ENCODE data around the gene KRT82. TPM values are rescaled to one million over a fixed set of nuclear protein-coding genes. Genes with fewer than 3 reads are reported as not detected.

Gene KRT82
- total RNA-seq, 5 donors from 2014 or later (not counting 1 experiment from before 2014, with no cell fraction given), result not detected

DNA sequence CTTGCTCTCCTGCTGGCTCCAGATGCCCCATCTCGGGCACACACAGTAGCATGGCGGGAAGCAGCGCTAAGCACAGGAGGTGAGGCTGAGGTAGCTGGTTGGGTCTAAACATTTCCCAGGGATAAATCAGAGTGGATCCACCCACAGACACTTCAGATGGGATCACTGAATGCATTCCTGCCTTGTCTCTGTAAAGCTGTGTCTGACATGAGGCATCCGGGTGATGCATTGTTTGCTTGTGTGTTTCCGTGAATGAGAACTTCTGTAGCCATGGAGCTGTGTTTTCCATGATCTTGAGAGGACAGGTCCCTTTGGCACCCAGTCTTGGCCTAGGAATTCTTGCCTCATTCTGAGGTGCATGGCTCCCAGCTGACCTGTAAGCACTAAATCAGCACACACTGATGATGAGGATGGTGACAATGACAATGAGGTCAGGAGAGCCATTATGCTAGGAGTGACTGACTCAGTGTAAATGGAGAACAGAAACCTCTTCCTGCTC is 34.7 kb upstream of the KRT82 start:
- DNase-seq (no peak), ATAC-seq (replicated peaks in 1 of 4) (no peak)
- peaks cover 9 to 42% of the 10 kb centered on the region in 2 experiments for H3K27me3 ChIP-seq (replicated peaks in 1 of 2; ENCODE audit: control insufficient read depth in 2 of 2, extremely low read depth in 1 of 2, insufficient read depth in 2 of 2, low read length in 1 of 2)
- 95% methylated on average over 2 of the region's 5 CpGs for WGBS (ENCODE audit: insufficient coverage)
- no peaks in the 10 kb centered on the region for H3K9me3 ChIP-seq
- H3K27ac ChIP-seq (ENCODE audit: low read length), result no peak overlapping the region
- no peaks in the 10 kb centered on the region for H3K36me3 Mint-ChIP-seq
- ChIA-PET POLR2A (no interaction called here), CTCF (no interaction called here)
- H3K27ac Mint-ChIP-seq, result no peak overlapping the region
- H3K4me3 ChIP-seq (ENCODE audit: control insufficient read depth in 1 of 2, extremely low read depth in 1 of 2, low read length in 1 of 2), result no peak overlapping the region
- no peaks in the 10 kb centered on the region for H3K4me1 ChIP-seq (ENCODE audit: control insufficient read depth in 1 of 2, extremely low read depth in 1 of 2, insufficient read depth in 2 of 2, low read length in 2 of 2)
- no peak overlapping the region for H3K4me3 Mint-ChIP-seq
- no peaks in the 10 kb centered on the region for H3K4me1 Mint-ChIP-seq
- H3K36me3 ChIP-seq (ENCODE audit: control insufficient read depth in 2 of 2, extremely low read depth in 1 of 2, insufficient read depth in 1 of 2, low read length in 1 of 2), result no peaks in the 10 kb centered on the region
- peaks cover 38 to 44% of the 10 kb centered on the region in 2 donors for H3K27me3 Mint-ChIP-seq
- H3K9me3 Mint-ChIP-seq, result no peaks in the 10 kb centered on the region

DNA sequence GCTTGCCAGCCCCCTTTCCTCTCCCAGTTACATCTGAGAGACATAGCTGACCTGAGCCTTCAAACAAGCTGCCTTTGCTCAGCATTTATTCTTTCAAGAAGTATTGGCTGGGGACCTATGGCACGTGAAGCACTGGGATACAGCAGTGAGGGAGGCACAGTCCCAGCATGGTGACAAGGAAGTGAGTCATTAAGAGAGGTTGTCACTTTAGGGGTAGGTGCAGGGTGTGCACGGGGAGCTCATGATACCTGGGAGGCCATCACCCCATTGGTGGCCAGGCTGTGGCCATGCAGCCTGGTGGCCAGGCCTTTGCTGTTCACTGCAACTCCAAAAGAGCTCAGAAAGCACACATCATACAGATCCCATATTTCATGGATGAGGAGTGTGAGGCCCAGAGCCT is 33.7 kb upstream of the KRT82 start:
- Mint-ChIP-seq H3K4me1 (no peaks in the 10 kb centered on the region), H3K36me3 (no peaks in the 10 kb centered on the region), H3K27me3 (peaks cover 42 to 45% of the 10 kb centered on the region in 2 donors), H3K4me3 (no peak overlapping the region), H3K27ac (no peak overlapping the region), H3K9me3 (no peaks in the 10 kb centered on the region)
- Histone ChIP-seq H3K27ac (ENCODE audit: low read length) (no peak overlapping the region), H3K4me3 (ENCODE audit: control insufficient read depth in 1 of 2, extremely low read depth in 1 of 2, low read length in 1 of 2) (no peak overlapping the region), H3K4me1 (ENCODE audit: control insufficient read depth in 1 of 2, extremely low read depth in 1 of 2, insufficient read depth in 2 of 2, low read length in 2 of 2) (no peaks in the 10 kb centered on the region), H3K36me3 (ENCODE audit: control insufficient read depth in 2 of 2, extremely low read depth in 1 of 2, insufficient read depth in 1 of 2, low read length in 1 of 2) (no peaks in the 10 kb centered on the region), H3K9me3 (no peaks in the 10 kb centered on the region), H3K27me3 (replicated peaks in 1 of 2; ENCODE audit: control insufficient read depth in 2 of 2, extremely low read depth in 1 of 2, insufficient read depth in 2 of 2, low read length in 1 of 2) (peaks cover 9 to 40% of the 10 kb centered on the region in 2 experiments)
- ATAC-seq (replicated peaks in 1 of 4) (no peak), DNase-seq (no peak)
- CTCF ChIA-PET, result interaction anchor here in 1 of 2 donors (1.1 kb wide), 1 partner anchor 13 kb away, joined by 3 read pairs; no protein-coding TSS in a partner anchor
- 27% methylated on average over 1 of the region's 2 CpGs for WGBS (ENCODE audit: insufficient coverage)
- POLR2A ChIA-PET, result no interaction called here

DNA sequence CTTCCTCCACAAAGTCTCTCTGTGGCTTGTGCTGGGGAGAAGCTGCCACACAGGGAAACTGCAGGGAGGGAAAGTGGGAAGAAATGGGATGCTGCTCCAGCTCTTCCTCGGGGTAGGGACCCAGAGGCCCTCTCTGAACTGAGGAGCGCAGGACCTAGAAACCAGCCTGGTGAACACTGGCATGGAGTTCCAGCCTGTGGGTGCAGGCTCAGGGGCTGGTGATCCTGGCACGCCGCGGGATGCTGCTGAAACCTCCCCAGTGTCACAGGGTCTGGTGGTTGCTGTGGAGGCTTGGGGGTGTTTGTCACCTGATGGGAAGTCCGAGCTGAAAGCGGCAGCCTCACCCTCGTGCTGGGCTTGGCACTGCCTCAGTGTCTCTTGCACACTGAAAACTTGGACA is 33.3 kb upstream of the KRT82 start:
- ATAC-seq (replicated peaks in 1 of 4) (no peak), DNase-seq (no peak)
- no peak overlapping the region for H3K27ac Mint-ChIP-seq
- H3K9me3 Mint-ChIP-seq, result no peaks in the 10 kb centered on the region
- H3K36me3 Mint-ChIP-seq, result no peaks in the 10 kb centered on the region
- peaks cover 10 to 40% of the 10 kb centered on the region in 2 experiments for H3K27me3 ChIP-seq (replicated peaks in 1 of 2; ENCODE audit: control insufficient read depth in 2 of 2, extremely low read depth in 1 of 2, insufficient read depth in 2 of 2, low read length in 1 of 2)
- H3K9me3 ChIP-seq, result no peaks in the 10 kb centered on the region
- 69% methylated on average over 7 of the region's 8 CpGs for WGBS (ENCODE audit: insufficient coverage)
- H3K4me1 Mint-ChIP-seq, result no peaks in the 10 kb centered on the region
- no peak overlapping the region for H3K27ac ChIP-seq (ENCODE audit: low read length)
- no peaks in the 10 kb centered on the region for H3K36me3 ChIP-seq (ENCODE audit: control insufficient read depth in 2 of 2, extremely low read depth in 1 of 2, insufficient read depth in 1 of 2, low read length in 1 of 2)
- H3K4me1 ChIP-seq (ENCODE audit: control insufficient read depth in 1 of 2, extremely low read depth in 1 of 2, insufficient read depth in 2 of 2, low read length in 2 of 2), result no peaks in the 10 kb centered on the region
- POLR2A ChIA-PET, result no interaction called here
- CTCF ChIA-PET, result interaction anchor here in 1 of 2 donors (1.1 kb wide), 1 partner anchor 14 kb away, joined by 3 read pairs; no protein-coding TSS in a partner anchor
- H3K4me3 ChIP-seq (ENCODE audit: control insufficient read depth in 1 of 2, extremely low read depth in 1 of 2, low read length in 1 of 2), result no peak overlapping the region
- no peak overlapping the region for H3K4me3 Mint-ChIP-seq
- H3K27me3 Mint-ChIP-seq, result peaks cover 44 to 49% of the 10 kb centered on the region in 2 donors

DNA sequence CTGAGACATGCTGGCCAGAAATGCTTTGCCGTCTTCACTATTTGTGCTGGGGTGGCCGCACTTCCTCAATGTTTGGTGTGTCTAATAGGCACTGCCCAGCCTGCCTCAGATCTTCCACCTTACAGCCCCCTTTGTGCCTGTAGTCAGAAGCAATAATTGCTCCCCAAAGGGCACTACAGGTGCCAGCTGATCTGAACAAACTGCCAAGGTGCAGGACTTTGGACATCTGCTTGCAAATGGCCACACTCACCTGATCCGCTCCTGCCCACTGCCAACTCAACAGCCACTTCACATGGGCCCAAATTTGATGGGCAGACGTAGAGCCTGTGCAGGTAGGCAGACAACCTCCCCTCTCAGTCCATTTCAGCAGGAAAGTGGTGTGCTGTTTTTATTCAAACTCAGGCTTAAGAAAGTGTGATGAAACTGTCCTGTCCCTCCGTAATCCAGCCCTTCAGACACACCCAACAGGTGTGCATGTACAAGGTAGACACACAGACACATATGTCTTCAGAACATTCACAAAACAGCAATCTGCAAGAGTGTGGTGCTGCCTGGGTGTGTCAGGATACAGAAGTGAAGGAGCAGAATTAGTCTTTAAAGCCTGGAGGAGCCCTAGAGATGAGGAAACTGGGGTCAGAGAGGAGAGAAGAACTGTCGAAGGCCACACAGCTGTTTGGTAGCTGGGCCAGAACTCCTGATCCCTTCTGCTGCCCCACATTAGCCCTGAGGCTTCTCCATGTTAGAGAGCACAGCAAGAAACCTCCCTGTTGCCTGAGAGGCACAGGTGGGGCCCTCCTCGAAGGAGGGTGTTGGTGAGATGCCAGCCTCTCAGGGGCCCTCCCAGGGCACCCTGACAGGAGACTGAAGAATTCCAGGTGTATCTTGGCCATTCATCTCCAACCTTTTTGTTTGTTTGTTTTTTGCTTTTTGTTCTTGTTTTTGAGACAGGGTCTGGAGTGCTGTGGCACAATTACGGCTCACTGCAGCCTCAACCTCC is 32.5 kb upstream of the KRT82 start:
- POLR2A ChIA-PET, result no interaction called here
- H3K9me3 ChIP-seq, result no peaks in the 10 kb centered on the region
- peaks cover 40 to 49% of the 10 kb centered on the region in 2 donors for H3K27me3 Mint-ChIP-seq
- H3K36me3 ChIP-seq (ENCODE audit: control insufficient read depth in 2 of 2, extremely low read depth in 1 of 2, insufficient read depth in 1 of 2, low read length in 1 of 2), result no peaks in the 10 kb centered on the region
- no peaks in the 10 kb centered on the region for H3K4me1 ChIP-seq (ENCODE audit: control insufficient read depth in 1 of 2, extremely low read depth in 1 of 2, insufficient read depth in 2 of 2, low read length in 2 of 2)
- H3K27ac Mint-ChIP-seq, result no peak overlapping the region
- WGBS (ENCODE audit: insufficient coverage), result 65% methylated on average over 4 of the region's 8 CpGs
- H3K9me3 Mint-ChIP-seq, result no peaks in the 10 kb centered on the region
- ATAC-seq (replicated peaks in 1 of 4) (no peak), DNase-seq (no peak)
- no peak overlapping the region for H3K27ac ChIP-seq (ENCODE audit: low read length)
- H3K4me3 ChIP-seq (ENCODE audit: control insufficient read depth in 1 of 2, extremely low read depth in 1 of 2, low read length in 1 of 2), result no peak overlapping the region
- H3K36me3 Mint-ChIP-seq, result no peaks in the 10 kb centered on the region
- H3K27me3 ChIP-seq (replicated peaks in 1 of 2; ENCODE audit: control insufficient read depth in 2 of 2, extremely low read depth in 1 of 2, insufficient read depth in 2 of 2, low read length in 1 of 2), result peaks cover 10 to 40% of the 10 kb centered on the region in 2 experiments
- H3K4me3 Mint-ChIP-seq, result no peak overlapping the region
- no peaks in the 10 kb centered on the region for H3K4me1 Mint-ChIP-seq
- CTCF ChIA-PET, result interaction anchor here in 1 of 2 donors (1.1 kb wide), 1 partner anchor 15 kb away, joined by 3 read pairs; no protein-coding TSS in a partner anchor

DNA sequence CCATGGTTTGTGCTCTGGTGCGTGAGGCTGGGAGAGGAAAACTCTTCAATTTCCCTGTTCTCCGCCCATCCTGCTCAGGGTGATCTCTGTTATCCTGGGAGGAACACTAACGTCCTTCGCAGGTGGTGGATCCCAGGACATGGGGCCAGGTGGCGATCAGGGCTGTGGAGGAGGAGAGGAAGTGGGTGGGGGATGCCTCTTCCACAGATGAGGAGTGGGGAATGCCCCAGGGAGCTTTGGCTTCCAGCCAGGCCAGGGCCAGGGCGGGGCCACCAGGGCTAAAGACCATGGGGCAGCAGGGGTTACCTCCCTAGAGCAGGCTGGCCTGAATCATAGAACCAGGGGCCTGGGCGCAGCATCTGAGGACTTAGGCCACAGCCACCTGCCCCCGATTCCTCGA is 31.4 kb upstream of the KRT82 start:
- Histone ChIP-seq H3K4me3 (ENCODE audit: control insufficient read depth in 1 of 2, extremely low read depth in 1 of 2, low read length in 1 of 2) (no peak overlapping the region), H3K9me3 (no peaks in the 10 kb centered on the region), H3K27me3 (replicated peaks in 1 of 2; ENCODE audit: control insufficient read depth in 2 of 2, extremely low read depth in 1 of 2, insufficient read depth in 2 of 2, low read length in 1 of 2) (peaks cover 6 to 42% of the 10 kb centered on the region in 2 experiments), H3K27ac (ENCODE audit: low read length) (no peak overlapping the region), H3K36me3 (ENCODE audit: control insufficient read depth in 2 of 2, extremely low read depth in 1 of 2, insufficient read depth in 1 of 2, low read length in 1 of 2) (no peaks in the 10 kb centered on the region), H3K4me1 (ENCODE audit: control insufficient read depth in 1 of 2, extremely low read depth in 1 of 2, insufficient read depth in 2 of 2, low read length in 2 of 2) (no peaks in the 10 kb centered on the region)
- Mint-ChIP-seq H3K27ac (no peak overlapping the region), H3K4me1 (no peaks in the 10 kb centered on the region), H3K4me3 (no peak overlapping the region), H3K9me3 (no peaks in the 10 kb centered on the region), H3K36me3 (no peaks in the 10 kb centered on the region), H3K27me3 (peaks cover 38 to 46% of the 10 kb centered on the region in 2 donors)
- DNase-seq (no peak), ATAC-seq (replicated peaks in 1 of 4) (no peak)
- ChIA-PET CTCF (no interaction called here), POLR2A (no interaction called here)
- whole genome bisulfite sequencing (ENCODE audit: insufficient coverage), result 78% methylated on average over 5 of the region's 9 CpGs

DNA sequence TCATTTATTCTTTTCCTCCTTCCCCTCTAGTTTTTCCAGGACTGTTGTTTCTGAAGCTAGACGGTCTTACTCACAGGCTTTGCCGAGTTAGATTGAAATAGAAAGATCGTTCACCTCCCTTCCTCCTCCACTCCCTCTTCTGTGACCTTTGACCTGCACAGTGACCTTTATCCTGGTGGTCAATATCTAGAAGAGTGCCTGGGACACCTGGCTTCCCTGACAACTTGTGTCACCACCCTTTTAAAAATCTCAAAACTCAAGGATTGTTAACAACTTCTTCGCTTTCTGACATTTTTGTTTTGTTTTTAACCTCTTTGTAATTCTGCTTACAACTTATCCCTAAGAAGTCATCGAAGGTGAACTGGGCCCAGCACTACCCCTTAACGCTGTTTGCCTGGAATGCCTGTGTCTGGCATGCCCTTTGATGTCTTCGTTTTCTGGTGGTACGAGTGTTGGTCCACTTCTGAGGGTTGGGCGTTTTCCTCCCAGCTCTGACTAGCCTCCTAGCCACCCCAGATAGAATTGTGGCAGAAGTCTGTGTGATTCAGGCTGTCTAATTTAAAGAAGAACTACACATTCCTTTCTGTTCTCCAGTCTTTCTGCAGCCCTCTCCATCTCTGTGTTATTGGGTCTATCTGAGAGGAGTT is 30.8 kb upstream of the KRT82 start:
- Mint-ChIP-seq H3K9me3 (no peaks in the 10 kb centered on the region), H3K27me3 (peaks cover 36 to 44% of the 10 kb centered on the region in 2 donors), H3K4me3 (no peak overlapping the region), H3K4me1 (no peaks in the 10 kb centered on the region), H3K27ac (no peak overlapping the region), H3K36me3 (no peaks in the 10 kb centered on the region)
- H3K4me3 ChIP-seq (ENCODE audit: control insufficient read depth in 1 of 2, extremely low read depth in 1 of 2, low read length in 1 of 2), result no peak overlapping the region
- H3K9me3 ChIP-seq, result no peaks in the 10 kb centered on the region
- no peaks in the 10 kb centered on the region for H3K36me3 ChIP-seq (ENCODE audit: control insufficient read depth in 2 of 2, extremely low read depth in 1 of 2, insufficient read depth in 1 of 2, low read length in 1 of 2)
- no peak overlapping the region for H3K27ac ChIP-seq (ENCODE audit: low read length)
- no peak for ATAC-seq (replicated peaks in 1 of 4)
- no peaks in the 10 kb centered on the region for H3K4me1 ChIP-seq (ENCODE audit: control insufficient read depth in 1 of 2, extremely low read depth in 1 of 2, insufficient read depth in 2 of 2, low read length in 2 of 2)
- 67% methylated on average over 3 of the region's 9 CpGs for WGBS (ENCODE audit: insufficient coverage)
- ChIA-PET CTCF (no interaction called here), POLR2A (no interaction called here)
- DNase-seq, result no peak
- H3K27me3 ChIP-seq (replicated peaks in 1 of 2; ENCODE audit: control insufficient read depth in 2 of 2, extremely low read depth in 1 of 2, insufficient read depth in 2 of 2, low read length in 1 of 2), result peaks cover 2 to 42% of the 10 kb centered on the region in 2 experiments

All from T-cell (primary cell).